Measurements from ENCODE around the gene CYP4Z1. TPM values are rescaled to one million over a fixed set of nuclear protein-coding genes. Genes with fewer than 3 reads are reported as not detected.
"Not testable (repeated sequence)": the region's sequence is repeated elsewhere in the genome, so short reads cannot be mapped to it uniquely, and the experiment has no call there.

The CYP4Z1 gene
- total RNA-seq, 4 donors from 2014 or later: 0.26 to 2.1 (median 0.55) TPM

DNA sequence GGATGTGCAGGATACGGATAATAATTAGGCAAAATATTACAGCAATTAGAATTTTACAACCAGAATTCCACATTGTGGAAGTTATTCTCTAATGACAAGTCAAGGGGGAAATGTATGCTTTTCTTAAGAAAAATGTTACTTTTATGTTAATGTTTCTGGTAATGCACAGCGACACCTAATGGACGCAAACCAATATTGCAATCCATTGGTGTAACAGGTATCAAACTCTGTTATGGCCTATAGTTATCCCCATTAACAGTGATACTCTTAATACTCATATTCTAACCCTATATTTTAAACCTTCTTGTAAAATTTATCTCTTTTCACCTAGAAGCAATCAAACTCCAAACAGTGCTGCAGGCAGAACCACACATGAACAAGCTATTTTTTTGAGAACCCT is 22.3 kb downstream of the CYP4Z1 start:
- H3K27me3 ChIP-seq; H3K27ac ChIP-seq; H3K9me3 ChIP-seq; H3K36me3 ChIP-seq; in situ Hi-C loops (cut with MboI; ENCODE audit: low sequenced_read_pairs in 4 of 4); ATAC-seq; DNase-seq; H3K4me1 ChIP-seq; H3K4me3 ChIP-seq; intact Hi-C loops (cut with DNase I; ENCODE audit: low total_unique reads): not testable (repeated sequence)
- TF ChIP-seq, protein P1, sequence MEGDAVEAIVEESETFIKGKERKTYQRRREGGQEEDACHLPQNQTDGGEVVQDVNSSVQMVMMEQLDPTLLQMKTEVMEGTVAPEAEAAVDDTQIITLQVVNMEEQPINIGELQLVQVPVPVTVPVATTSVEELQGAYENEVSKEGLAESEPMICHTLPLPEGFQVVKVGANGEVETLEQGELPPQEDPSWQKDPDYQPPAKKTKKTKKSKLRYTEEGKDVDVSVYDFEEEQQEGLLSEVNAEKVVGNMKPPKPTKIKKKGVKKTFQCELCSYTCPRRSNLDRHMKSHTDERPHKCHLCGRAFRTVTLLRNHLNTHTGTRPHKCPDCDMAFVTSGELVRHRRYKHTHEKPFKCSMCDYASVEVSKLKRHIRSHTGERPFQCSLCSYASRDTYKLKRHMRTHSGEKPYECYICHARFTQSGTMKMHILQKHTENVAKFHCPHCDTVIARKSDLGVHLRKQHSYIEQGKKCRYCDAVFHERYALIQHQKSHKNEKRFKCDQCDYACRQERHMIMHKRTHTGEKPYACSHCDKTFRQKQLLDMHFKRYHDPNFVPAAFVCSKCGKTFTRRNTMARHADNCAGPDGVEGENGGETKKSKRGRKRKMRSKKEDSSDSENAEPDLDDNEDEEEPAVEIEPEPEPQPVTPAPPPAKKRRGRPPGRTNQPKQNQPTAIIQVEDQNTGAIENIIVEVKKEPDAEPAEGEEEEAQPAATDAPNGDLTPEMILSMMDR (IDR thresholded peaks at IDR 0.05 in 4 of 5, conservative IDR thresholded peaks at IDR 0.05 in 1 of 5): peak in 4 of 5 experiments; percentile 27 to 57 (median 50)

DNA sequence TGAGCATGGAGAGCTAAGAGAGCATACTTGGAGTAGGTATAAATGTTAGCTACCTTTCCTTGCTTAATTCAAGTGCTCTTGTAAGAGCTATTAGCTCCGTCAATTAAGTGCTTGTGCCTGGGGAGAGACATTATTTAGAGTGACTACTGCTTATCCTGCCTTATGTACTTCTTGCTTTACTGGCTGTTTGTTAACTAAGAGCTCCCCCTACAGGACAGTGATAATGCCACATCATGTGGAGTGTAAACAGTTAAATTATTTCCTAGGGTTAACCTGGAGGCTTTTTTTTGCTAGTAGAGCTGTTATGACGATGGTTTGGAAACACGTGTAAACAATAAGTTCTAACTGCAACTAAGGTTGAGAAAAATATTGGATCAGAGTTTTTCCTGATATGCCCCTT is 24.4 kb downstream of the CYP4Z1 start:
- intact Hi-C loops (cut with DNase I; ENCODE audit: low total_unique reads); H3K36me3 ChIP-seq; ATAC-seq; in situ Hi-C loops (cut with MboI; ENCODE audit: low sequenced_read_pairs in 4 of 4); H3K4me1 ChIP-seq; DNase-seq; H3K27me3 ChIP-seq; H3K9me3 ChIP-seq; H3K4me3 ChIP-seq; H3K27ac ChIP-seq: not testable (repeated sequence)
- TF ChIP-seq, protein P1 (IDR thresholded peaks at IDR 0.05 in 4 of 5, conservative IDR thresholded peaks at IDR 0.05 in 1 of 5): peak in 1 of 5 experiments; percentile 13

DNA sequence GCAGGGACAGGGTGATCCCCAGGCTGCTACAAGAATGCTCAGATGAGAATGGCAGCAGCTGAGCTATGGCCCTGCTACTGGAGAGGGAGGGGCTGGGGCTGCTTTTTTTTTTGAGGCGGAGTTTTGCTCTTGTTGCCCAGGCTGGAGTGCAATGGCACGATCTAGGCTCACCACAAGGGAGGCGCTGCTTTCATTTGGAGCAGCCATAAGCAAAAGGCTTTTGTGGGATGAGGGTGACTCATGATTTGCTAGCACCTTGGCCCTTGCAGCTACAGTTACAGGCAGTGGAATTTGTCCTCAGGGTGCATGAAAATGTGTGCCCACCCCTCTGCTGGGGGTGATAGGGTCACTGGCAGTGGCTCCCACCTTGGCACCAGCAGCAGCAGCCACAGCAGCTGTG is 37.8 kb downstream of the CYP4Z1 start:
- Histone ChIP-seq H3K4me3 (no peak overlapping the region), H3K36me3 (no peaks in the 10 kb centered on the region), H3K27me3 (no peaks in the 10 kb centered on the region), H3K27ac (no peak overlapping the region), H3K9me3 (no peaks in the 10 kb centered on the region), H3K4me1 (no peaks in the 10 kb centered on the region)
- no peak for ATAC-seq
- no peak for DNase-seq
- in situ Hi-C loops (cut with MboI; ENCODE audit: low sequenced_read_pairs in 4 of 4): no loop called here
- intact Hi-C loops (cut with DNase I; ENCODE audit: low total_unique reads): no loop called here
- TF ChIP-seq, protein P1 (IDR thresholded peaks at IDR 0.05 in 4 of 5, conservative IDR thresholded peaks at IDR 0.05 in 1 of 5): no peak
- TF ChIP-seq POLR2A (IDR thresholded peaks at IDR 0.05): no peak

DNA sequence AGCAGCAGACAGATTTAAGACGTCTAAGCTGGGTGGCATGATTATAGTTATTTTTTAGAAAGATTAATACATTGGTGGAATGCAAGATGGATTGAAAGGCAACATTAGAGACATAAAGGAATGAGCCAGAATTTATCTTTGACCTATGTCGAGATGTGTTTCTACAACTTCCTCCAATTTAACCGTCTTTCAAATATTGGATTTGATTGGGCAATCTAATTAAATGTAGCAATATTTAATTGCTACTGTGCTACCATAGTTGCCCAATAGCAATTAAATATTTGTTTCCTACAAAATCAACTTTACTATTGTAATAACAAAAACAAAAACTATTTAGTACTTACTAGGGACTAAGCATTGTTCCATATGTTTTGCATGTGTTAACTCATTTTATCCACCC is 39.8 kb downstream of the CYP4Z1 start:
- intact Hi-C loops (cut with DNase I; ENCODE audit: low total_unique reads): no loop called here

DNA sequence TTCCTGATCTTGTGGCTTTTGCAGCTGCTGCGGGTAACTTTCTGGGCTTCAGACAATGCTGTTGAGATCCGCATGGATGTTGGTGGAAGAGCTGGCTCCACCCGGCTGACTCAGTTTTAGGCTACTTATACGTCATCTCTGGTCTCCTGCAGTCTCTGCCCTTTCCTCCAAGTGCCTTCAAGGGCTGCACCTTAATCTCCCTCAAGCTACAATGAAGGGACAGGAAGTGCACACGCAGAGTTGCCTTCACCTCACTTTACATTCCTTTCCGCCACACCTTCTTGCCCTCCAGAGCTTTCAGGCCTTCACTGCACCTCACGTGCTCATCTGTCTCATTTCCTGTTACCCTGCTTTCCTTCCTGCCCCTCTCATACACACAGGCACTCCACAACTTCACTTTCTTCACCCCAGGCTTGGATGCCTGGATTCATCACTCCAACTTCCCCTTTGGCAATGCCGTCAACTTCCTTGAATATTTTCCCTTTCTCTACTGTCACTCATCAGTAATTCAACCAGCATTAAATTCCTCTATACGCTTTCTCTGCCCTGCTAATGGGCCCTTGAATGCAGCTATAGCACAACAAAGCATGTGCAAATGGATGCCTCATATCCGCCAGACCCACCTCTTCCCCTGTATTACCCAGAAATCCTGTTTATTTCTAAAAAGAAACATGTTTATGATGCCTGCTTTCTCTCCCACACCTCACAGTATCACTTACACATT is 41.0 kb downstream of the CYP4Z1 start:
- H3K4me3 ChIP-seq; H3K27me3 ChIP-seq; H3K36me3 ChIP-seq; H3K27ac ChIP-seq; intact Hi-C loops (cut with DNase I; ENCODE audit: low total_unique reads); ATAC-seq; DNase-seq; in situ Hi-C loops (cut with MboI; ENCODE audit: low sequenced_read_pairs in 4 of 4); H3K9me3 ChIP-seq; H3K4me1 ChIP-seq: not testable (repeated sequence)

More for the DNA sequence above, 39.8 kb downstream of the CYP4Z1 start:
- Histone ChIP-seq H3K27ac (no peak overlapping the region), H3K4me1 (no peaks in the 10 kb centered on the region), H3K36me3 (no peaks in the 10 kb centered on the region), H3K9me3 (no peaks in the 10 kb centered on the region), H3K27me3 (no peaks in the 10 kb centered on the region), H3K4me3 (no peak overlapping the region)
- ATAC-seq (no peak), DNase-seq (no peak)
- no peak for TF ChIP-seq POLR2A (IDR thresholded peaks at IDR 0.05)
- TF ChIP-seq, protein P1 (IDR thresholded peaks at IDR 0.05 in 4 of 5, conservative IDR thresholded peaks at IDR 0.05 in 1 of 5): no peak
- in situ Hi-C loops (cut with MboI; ENCODE audit: low sequenced_read_pairs in 4 of 4): no loop called here

DNA sequence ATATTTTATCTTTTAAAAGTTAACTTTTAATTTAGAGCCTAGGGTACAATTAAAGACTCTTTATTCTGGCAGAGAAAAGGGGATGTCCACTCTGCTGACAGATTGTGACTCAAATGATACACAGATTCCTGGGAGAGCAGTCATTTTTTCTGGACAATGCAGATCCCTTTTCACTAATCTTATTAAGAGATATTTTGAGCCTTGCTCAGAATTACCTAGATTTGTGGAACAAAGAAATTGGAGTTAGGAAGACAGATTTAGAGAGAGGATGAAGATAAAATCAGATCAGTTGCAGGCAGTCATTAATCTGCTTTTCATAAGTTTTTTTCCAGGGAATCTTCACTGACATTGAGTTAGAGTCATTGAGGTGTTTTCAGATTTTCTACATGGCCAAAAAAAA is 42.5 kb downstream of the CYP4Z1 start:
- ATAC-seq; in situ Hi-C loops (cut with MboI; ENCODE audit: low sequenced_read_pairs in 4 of 4); DNase-seq; H3K27ac ChIP-seq; H3K36me3 ChIP-seq; intact Hi-C loops (cut with DNase I; ENCODE audit: low total_unique reads); H3K4me3 ChIP-seq; H3K27me3 ChIP-seq; H3K9me3 ChIP-seq; H3K4me1 ChIP-seq: not testable (repeated sequence)
